ENCODE data around the gene WDR90. TPM values are rescaled to one million over a fixed set of nuclear protein-coding genes. Genes with fewer than 3 reads are reported as not detected.

The WDR90 gene
- total and polyA plus RNA-seq, 2 of the 13 experiments (the other 11 are each of a cell fraction or from before 2014, with no cell fraction given) = 14.9 to 28.9 TPM

DNA sequence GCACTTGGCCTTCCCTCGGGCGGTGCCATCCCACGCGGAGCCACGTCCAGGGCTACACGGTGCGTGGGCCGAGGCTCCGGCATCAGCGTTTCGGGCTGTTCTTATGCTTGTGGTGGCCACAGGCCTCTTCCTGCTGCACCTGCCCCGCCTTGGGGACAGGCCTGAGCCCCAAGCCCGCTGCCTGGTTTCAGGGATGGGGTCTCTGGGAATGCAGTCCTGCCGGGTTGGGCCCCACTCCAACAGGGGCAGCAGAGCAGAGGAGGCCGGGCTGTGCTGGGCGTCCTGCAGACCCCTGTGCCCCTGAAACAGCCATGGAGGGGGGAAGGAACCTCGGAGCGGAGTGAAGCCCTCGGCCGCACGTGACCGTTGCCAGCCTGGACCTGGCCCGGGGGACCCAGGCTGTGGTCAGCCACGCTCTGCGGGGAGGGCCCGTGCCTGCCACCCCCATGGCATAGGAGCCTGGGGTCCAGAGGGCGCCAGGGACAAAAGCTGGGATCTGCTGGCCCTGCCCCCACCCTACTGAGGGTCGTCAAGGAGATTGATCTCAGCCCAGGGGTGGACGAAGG is 18.8 kb upstream of the WDR90 start (continued):
- TF ChIP-seq, protein P1, sequence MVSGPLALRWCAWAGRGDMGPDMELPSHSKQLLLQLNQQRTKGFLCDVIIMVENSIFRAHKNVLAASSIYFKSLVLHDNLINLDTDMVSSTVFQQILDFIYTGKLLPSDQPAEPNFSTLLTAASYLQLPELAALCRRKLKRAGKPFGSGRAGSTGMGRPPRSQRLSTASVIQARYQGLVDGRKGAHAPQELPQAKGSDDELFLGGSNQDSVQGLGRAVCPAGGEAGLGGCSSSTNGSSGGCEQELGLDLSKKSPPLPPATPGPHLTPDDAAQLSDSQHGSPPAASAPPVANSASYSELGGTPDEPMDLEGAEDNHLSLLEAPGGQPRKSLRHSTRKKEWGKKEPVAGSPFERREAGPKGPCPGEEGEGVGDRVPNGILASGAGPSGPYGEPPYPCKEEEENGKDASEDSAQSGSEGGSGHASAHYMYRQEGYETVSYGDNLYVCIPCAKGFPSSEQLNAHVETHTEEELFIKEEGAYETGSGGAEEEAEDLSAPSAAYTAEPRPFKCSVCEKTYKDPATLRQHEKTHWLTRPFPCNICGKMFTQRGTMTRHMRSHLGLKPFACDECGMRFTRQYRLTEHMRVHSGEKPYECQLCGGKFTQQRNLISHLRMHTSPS (CRISPR knock-in tag; IDR thresholded peaks at IDR 0.05; ENCODE audit: low read depth) = peak; percentile 67; the same call in 1 of the 2 replicates
- TF ChIP-seq FIP1L1 (IDR thresholded peaks at IDR 0.05; ENCODE audit: borderline replicate concordance, insufficient read depth, low read depth, low read length) (no peak), TCF12 (IDR thresholded peaks at IDR 0.05) (no peak), TCF12 (CRISPR knock-in tag; IDR thresholded peaks at IDR 0.05) (no peak), ZNF337 (CRISPR knock-in tag; IDR thresholded peaks at IDR 0.05; ENCODE audit: borderline replicate concordance, low read depth) (no peak), TFE3 (CRISPR knock-in tag; IDR thresholded peaks at IDR 0.05) (no peak), PHF21A (CRISPR knock-in tag; IDR thresholded peaks at IDR 0.05) (peak; percentile 57), ZNF446 (CRISPR knock-in tag; IDR thresholded peaks at IDR 0.05) (no peak), KDM5A (IDR thresholded peaks at IDR 0.05; ENCODE audit: borderline replicate concordance, low read length) (no peak), ESRRA (CRISPR knock-in tag; IDR thresholded peaks at IDR 0.05; ENCODE audit: low read depth) (no peak), HMG20B (CRISPR knock-in tag; conservative IDR thresholded peaks at IDR 0.05) (no peak), ZBTB26 (CRISPR knock-in tag; IDR thresholded peaks at IDR 0.05; ENCODE audit: borderline replicate concordance) (no peak; the same call in 1 of the 2 replicates), SP140L (CRISPR knock-in tag; IDR thresholded peaks at IDR 0.05; ENCODE audit: borderline replicate concordance) (no peak), CEBPG (CRISPR knock-in tag; IDR thresholded peaks at IDR 0.05) (no peak), ZNF790 (CRISPR knock-in tag; IDR thresholded peaks at IDR 0.05; ENCODE audit: borderline replicate concordance) (no peak), SMYD3 (CRISPR knock-in tag; IDR thresholded peaks at IDR 0.05) (no peak)
- TF ChIP-seq, protein P2, sequence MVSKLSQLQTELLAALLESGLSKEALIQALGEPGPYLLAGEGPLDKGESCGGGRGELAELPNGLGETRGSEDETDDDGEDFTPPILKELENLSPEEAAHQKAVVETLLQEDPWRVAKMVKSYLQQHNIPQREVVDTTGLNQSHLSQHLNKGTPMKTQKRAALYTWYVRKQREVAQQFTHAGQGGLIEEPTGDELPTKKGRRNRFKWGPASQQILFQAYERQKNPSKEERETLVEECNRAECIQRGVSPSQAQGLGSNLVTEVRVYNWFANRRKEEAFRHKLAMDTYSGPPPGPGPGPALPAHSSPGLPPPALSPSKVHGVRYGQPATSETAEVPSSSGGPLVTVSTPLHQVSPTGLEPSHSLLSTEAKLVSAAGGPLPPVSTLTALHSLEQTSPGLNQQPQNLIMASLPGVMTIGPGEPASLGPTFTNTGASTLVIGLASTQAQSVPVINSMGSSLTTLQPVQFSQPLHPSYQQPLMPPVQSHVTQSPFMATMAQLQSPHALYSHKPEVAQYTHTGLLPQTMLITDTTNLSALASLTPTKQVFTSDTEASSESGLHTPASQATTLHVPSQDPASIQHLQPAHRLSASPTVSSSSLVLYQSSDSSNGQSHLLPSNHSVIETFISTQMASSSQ (IDR thresholded peaks at IDR 0.05; ENCODE audit: low read depth) = no peak
- TF ChIP-seq, protein P2 (CRISPR knock-in tag; IDR thresholded peaks at IDR 0.05; ENCODE audit: borderline replicate concordance) = 0 out of 2 replicates have a peak, but pooled peaks have one; percentile 29
- TF ChIP-seq, protein P3, sequence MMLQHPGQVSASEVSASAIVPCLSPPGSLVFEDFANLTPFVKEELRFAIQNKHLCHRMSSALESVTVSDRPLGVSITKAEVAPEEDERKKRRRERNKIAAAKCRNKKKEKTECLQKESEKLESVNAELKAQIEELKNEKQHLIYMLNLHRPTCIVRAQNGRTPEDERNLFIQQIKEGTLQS (CRISPR knock-in tag; IDR thresholded peaks at IDR 0.05) = no peak
